A549 (cell line): ENCODE measurements around the gene PPIF. TPM values are rescaled to one million over a fixed set of nuclear protein-coding genes. Genes with fewer than 3 reads are reported as not detected.

Experiments used
- ATAC-seq, 2 experiments: fragments of 200-7000 bp in 1 of 2; fragments of >200 bp in 1 of 2; cut with Nextera tagmentation in 1 of 2; cut with Tn5 transposase in 1 of 2; 3 replicates each; pipeline versions ENCODE4 v1.8.0 to v1.9.1; 2018 to 2020; ENCODE audit warnings: mild to moderate bottlenecking in 1 of 2, moderate library complexity in 1 of 2
- CTCF ChIA-PET: fragments of 300-600 bp; sonication (Branson Sonifier 250); formaldehyde crosslinking; extraction: SDS; loops from one replicate; lab custom pipeline; 2021; ENCODE audit warnings: antibody characterized with exemption, inconsistent platforms; lab: Yijun Ruan, JAX
- POLR2A ChIA-PET: fragments of 350-600 bp; formaldehyde crosslinking; extraction: SDS; loops from one replicate; lab custom pipeline; 2021; ENCODE audit warnings: antibody characterized with exemption, inconsistent platforms; lab: Yijun Ruan, JAX
- DNase-seq, 2 experiments: peaks; one replicate each; pipeline versions ENCODE4 v3.0.0 to v3.0.0-alpha.2; 2011 to 2016; ENCODE audit warnings: low read depth in 1 of 2, low spot score in 1 of 2
- FAIRE-seq: peaks from 2 replicates; lab custom pipeline; 2011; peaks lifted over from hg19 to GRCh38; lab: Jason Lieb, UNC
- H3K27ac ChIP-seq, 2 experiments: fragments of >200 bp; sonication (Bioruptor Twin); formaldehyde crosslinking; 3 replicates each; pipeline ENCODE4 v1.5.1; 2016 to 2017
- H3K4me1 ChIP-seq: fragments of >200 bp; sonication (Bioruptor Twin); formaldehyde crosslinking; 3 replicates; pipeline ENCODE4 v1.6.1; 2016
- H3K4me2 ChIP-seq: fragments of >200 bp; sonication (Bioruptor Twin); formaldehyde crosslinking; 3 replicates; pipeline ENCODE4 v1.6.1; 2016
- H3K4me3 ChIP-seq: fragments of >200 bp; sonication (Bioruptor Twin); formaldehyde crosslinking; 3 replicates; pipeline ENCODE4 v1.5.1; 2016
- H3K9me3 ChIP-seq: fragments of >200 bp; sonication (Bioruptor Twin); formaldehyde crosslinking; 3 replicates; pipeline ENCODE4 v1.6.1; 2016
- ATOH8 ChIP-seq: fragments of 250-450 bp; sonication (Bioruptor Pico); IDR thresholded peaks from 2 replicates; pipeline ENCODE4 v1.5.0; 2020; ENCODE audit warnings: low read depth, mild to moderate bottlenecking, moderate library complexity
- BCL3 ChIP-seq: fragments of >200 bp; sonication (Bioruptor Twin); formaldehyde crosslinking; IDR thresholded peaks from 3 replicates; pipeline ENCODE4 v1.6.1; 2016
- BHLHE40 ChIP-seq: IDR thresholded peaks from 2 replicates; pipeline ENCODE4 v1.6.1; 2012; ENCODE audit warnings: low read depth, low read length, inconsistent platforms
- CHD4 ChIP-seq: fragments of 200-600 bp; sonication (generic); IDR thresholded peaks from 2 replicates; pipeline ENCODE4 v1.6.1; 2016; ENCODE audit warnings: antibody characterized with exemption, mild to moderate bottlenecking, borderline replicate concordance
- E2F6 ChIP-seq: IDR thresholded peaks from 2 replicates; pipeline ENCODE4 v1.6.1; 2012; ENCODE audit warnings: low read depth, borderline replicate concordance
- EHF ChIP-seq: fragments of 250-450 bp; sonication (Bioruptor Pico); IDR thresholded peaks from 2 replicates; pipeline ENCODE4 v1.5.0; 2020; ENCODE audit warnings: mild to moderate bottlenecking
- EP300 ChIP-seq, 2 experiments: fragments of >200 bp; sonication (Bioruptor Twin); formaldehyde crosslinking; IDR thresholded peaks; 2 replicates in 1 of 2; 3 replicates in 1 of 2; pipeline ENCODE4 v1.6.1; 2016 to 2017
- ESRRA ChIP-seq: fragments of 150-350 bp; IDR thresholded peaks from 2 replicates; pipeline ENCODE4 v1.6.1; 2014; ENCODE audit warnings: mild to moderate bottlenecking, low read length, borderline replicate concordance
- FOSL2 ChIP-seq, 2 experiments: fragments of 450-650 bp in 1 of 2; fragments of >200 bp in 1 of 2; sonication (Bioruptor Twin) in 1 of 2; formaldehyde crosslinking; IDR thresholded peaks; 2 replicates each; pipeline versions ENCODE4 v1.5.0 to v1.6.1; 2016 to 2020; ENCODE audit warnings: mild to moderate bottlenecking in 1 of 2, moderate library complexity in 1 of 2
- FOXS1 ChIP-seq: fragments of 250-450 bp; sonication (Bioruptor Pico); IDR thresholded peaks from 2 replicates; pipeline ENCODE4 v1.5.0; 2020; ENCODE audit warnings: mild to moderate bottlenecking, moderate library complexity
- HDAC2 ChIP-seq: fragments of 200-600 bp; sonication (generic); IDR thresholded peaks from 2 replicates; pipeline ENCODE4 v1.6.1; 2016
- HMGXB4 ChIP-seq: fragments of 250-450 bp; sonication (Bioruptor Pico); IDR thresholded peaks from 2 replicates; pipeline ENCODE4 v1.5.0; 2021; ENCODE audit warnings: mild to moderate bottlenecking, moderate library complexity, borderline replicate concordance
- HOXA7 ChIP-seq: fragments of 250-450 bp; sonication (Bioruptor Pico); IDR thresholded peaks from 2 replicates; pipeline ENCODE4 v1.5.0; 2020; ENCODE audit warnings: mild to moderate bottlenecking, moderate library complexity
- JUN ChIP-seq, 2 experiments: fragments of >200 bp; sonication (Bioruptor Twin); formaldehyde crosslinking; IDR thresholded peaks; 2 replicates in 1 of 2; 3 replicates in 1 of 2; pipeline ENCODE4 v1.6.1; 2016 to 2017
- MAX ChIP-seq: IDR thresholded peaks from 2 replicates; pipeline ENCODE4 v1.6.1; 2012
- MAZ ChIP-seq: fragments of 150-350 bp; IDR thresholded peaks from 2 replicates; pipeline ENCODE4 v1.6.1; 2014; ENCODE audit warnings: antibody characterized with exemption, low read depth, low read length, borderline replicate concordance
- NFE2L2 ChIP-seq: fragments of 150-350 bp; conservative IDR thresholded peaks from 2 replicates; pipeline ENCODE4 v1.6.1; 2014; ENCODE audit warnings: low read length
- NR3C1 ChIP-seq: fragments of >200 bp; sonication (Bioruptor Twin); formaldehyde crosslinking; IDR thresholded peaks from 3 replicates; pipeline ENCODE4 v1.6.1; 2017
- POLR2A ChIP-seq: IDR thresholded peaks from 2 replicates; pipeline ENCODE4 v1.6.1; 2012; ENCODE audit warnings: mild to moderate bottlenecking, low read length
- POLR2AphosphoS2 ChIP-seq: conservative IDR thresholded peaks from 2 replicates; pipeline ENCODE4 v1.6.1; 2012; ENCODE audit warnings: low read length, improper control_type of control experiment, inconsistent platforms
- REST ChIP-seq: fragments of 200-600 bp; sonication (generic); IDR thresholded peaks from 2 replicates; pipeline ENCODE4 v1.6.1; 2016; ENCODE audit warnings: antibody characterized with exemption, mild to moderate bottlenecking, moderate library complexity
- SMC3 ChIP-seq: fragments of >200 bp; sonication (Bioruptor Twin); formaldehyde crosslinking; IDR thresholded peaks from 3 replicates; pipeline ENCODE4 v1.6.1; 2018; ENCODE audit warnings: inconsistent platforms
- SREBF2 ChIP-seq: fragments of 450-650 bp; IDR thresholded peaks from 2 replicates; pipeline ENCODE4 v1.6.1; 2014; ENCODE audit warnings: mild to moderate bottlenecking, moderate library complexity
- USF2 ChIP-seq: fragments of 450-650 bp; IDR thresholded peaks from 2 replicates; pipeline ENCODE4 v1.6.1; 2014; ENCODE audit warnings: antibody characterized with exemption
- ZC3H11A ChIP-seq: fragments of 450-650 bp; IDR thresholded peaks from 2 replicates; pipeline ENCODE4 v1.6.1; 2014; ENCODE audit warnings: antibody characterized with exemption, mild to moderate bottlenecking
- ZFP36 ChIP-seq: fragments of 450-650 bp; IDR thresholded peaks from 2 replicates; pipeline ENCODE4 v1.6.1; 2014; ENCODE audit warnings: borderline replicate concordance; ENCODE audit not compliant: partially characterized antibody
- WGBS: methylation state at CpG from one replicate; pipeline ENCODE4 v1.1.6; 2017; ENCODE audit errors: missing lambda C conversion rate; 5-methylcytosine and 5-hydroxymethylcytosine counted together
- polyA plus RNA-seq, 4 experiments: library from polyadenylated mRNA; depleted of rRNA in 3 of 4; stranded (reverse); fragments of >200 nt; fragmentation: RNase III in 1 of 4; extraction: RNeasy Plus Mini Kit Qiagen cat#74134 plus additional on column Dnase treatment in 1 of 4; gene quantifications; 2 replicates in 3 of 4; 3 replicates in 1 of 4; pipeline ENCODE4 v1.2.3, GENCODE V29; 2011 to 2017

PPIF gene
- polyA plus RNA-seq, 2 of the 4 experiments (the other 2 are of a cell fraction), result 44.8 to 75.0 TPM

- TF ChIP-seq FOSL2 (IDR thresholded peaks at IDR 0.05), result no peak
- no peak for TF ChIP-seq FOSL2 (CRISPR knock-in tag; IDR thresholded peaks at IDR 0.05)
- TF ChIP-seq HOXA7, result no peak
- TF ChIP-seq ESRRA, result no peak
- TF ChIP-seq SMC3, result no peak
- TF ChIP-seq FOXS1 (CRISPR knock-in tag), result no peak
- no peak for TF ChIP-seq SREBF2
- TF ChIP-seq HMGXB4, result peak; percentile 67; the same call in 1 of the 2 replicates
Measured at GRCh38 chr10:79347894-79348639, 798 bp downstream of the PPIF start (continued).

- Histone ChIP-seq H3K4me3 (peak overlapping the region; percentile 84), H3K9me3 (no peaks in the 10 kb centered on the region), H3K27ac (peak overlapping the region; percentile 89 to 97; a peak in 5 of 6 replicates), H3K4me2 (peak overlapping the region; percentile 99), H3K4me1 (peaks cover 18% of the 10 kb centered on the region)
- ChIA-PET CTCF (interaction anchor here (0.9 to 2.7 kb wide), 5 partner anchors 10 to 106 kb away, joined by 3 to 14 read pairs (median 4); no protein-coding TSS in a partner anchor), POLR2A (no interaction called here)
- WGBS, result 62% methylated on average over 3 of the region's 3 CpGs
- FAIRE-seq (no peak), DNase-seq (no peak), ATAC-seq (no peak)
- TF ChIP-seq CHD4 (no peak), NR3C1 (no peak), EP300 (IDR thresholded peaks at IDR 0.05) (no peak), ZC3H11A (no peak), MAX (no peak), POLR2AphosphoS2 (no peak), SMC3 (no peak), JUN (IDR thresholded peaks at IDR 0.05) (no peak), ATOH8 (CRISPR knock-in tag) (no peak), BHLHE40 (no peak), E2F6 (no peak), NFE2L2 (no peak), HDAC2 (no peak), ZFP36 (no peak), MAZ (no peak), POLR2A (no peak), EHF (CRISPR knock-in tag) (no peak), BCL3 (no peak), USF2 (no peak), REST (no peak)
Measured at GRCh38 chr10:79348640-79348988, 1.3 kb downstream of the PPIF start.
